ENCODE data around the gene PCYT1B.
"Not testable (repeated sequence)": the region's sequence is repeated elsewhere in the genome, so short reads cannot be mapped to it uniquely, and the experiment has no call there.

Gene PCYT1B

DNA sequence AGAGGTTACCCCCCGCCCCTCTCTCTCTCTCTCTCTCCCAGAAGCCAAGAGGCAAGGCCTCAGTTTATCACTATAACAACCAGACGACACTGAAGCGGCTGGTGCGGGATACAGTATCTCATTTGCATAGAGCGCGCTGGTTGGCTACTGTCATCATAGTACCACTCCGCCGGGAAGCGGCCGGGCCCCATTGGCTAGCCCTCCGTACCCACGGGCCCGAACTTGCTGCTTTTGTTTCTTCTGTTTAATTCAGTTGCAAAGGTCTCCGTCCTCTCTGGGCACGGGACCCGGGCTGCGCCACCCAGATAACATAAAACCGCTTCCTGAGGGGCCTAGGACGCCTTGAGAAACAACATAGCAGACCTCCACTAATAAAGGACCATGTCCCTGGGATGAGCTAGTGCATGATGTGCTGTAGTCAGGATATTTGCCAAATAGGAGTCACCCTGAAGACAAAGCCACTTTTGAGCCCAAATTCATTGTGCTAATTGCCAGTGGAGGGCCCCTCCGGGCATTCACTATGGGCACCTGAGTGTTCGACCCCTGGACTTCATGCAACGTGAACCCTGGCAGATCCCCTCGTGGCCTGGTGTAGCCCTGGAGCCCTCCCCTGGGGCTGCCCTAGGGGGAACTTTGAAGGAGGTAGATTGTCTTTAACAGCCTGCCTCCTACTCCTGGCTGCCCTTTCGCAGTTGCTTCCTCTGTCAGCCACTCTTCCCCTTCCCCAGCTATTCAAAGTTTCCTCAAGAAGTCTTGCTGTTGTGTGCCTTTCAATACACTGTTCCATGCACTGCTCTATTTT is at the start of gene PCYT1B:
Gene PCYT1B, minus strand, starts transcription at position 91 of the 802 bp plus-strand sequence. CDS start 242 bp downstream, outside the sequence.
- DNase-seq, result peak; percentile 88

DNA sequence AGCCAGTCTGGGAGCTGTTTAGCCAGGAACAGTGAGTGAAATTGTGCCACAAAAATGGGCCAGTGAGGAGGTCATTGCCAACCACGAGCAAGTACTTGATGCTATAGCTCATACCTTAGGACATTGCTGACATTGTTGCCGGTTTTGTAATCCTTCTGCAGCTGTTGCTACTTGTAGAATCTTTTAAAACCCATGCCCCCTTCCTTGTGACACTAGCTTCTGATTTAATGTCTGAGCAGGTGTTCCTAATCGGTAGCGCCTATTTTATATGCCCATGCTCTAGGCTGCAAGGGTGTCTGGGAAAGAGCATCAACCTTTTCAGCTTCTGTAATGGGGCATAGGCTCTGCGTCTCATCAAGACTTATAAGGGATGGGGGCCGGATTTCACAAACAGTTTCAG is 49.1 kb upstream of the PCYT1B start:
- DNase-seq, result no peak

DNA sequence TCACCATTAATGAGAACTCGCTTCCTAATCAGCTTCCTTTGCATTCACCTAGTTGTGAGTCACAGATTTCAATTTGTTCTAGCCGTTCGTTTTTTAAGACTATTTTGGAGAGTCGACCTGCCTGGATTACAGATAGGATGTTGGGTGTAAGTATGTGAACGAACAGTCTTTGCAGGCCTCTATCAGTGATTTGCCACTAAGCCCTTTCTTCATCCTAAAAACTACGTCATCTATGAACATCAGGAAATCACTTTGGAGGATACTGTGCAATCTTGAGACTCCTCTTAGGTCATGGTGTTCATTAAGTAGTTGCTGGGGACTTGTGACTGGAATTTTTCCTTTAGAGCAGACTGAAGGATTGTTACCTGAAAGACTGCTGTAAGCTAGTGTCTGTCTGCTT is 47.7 kb upstream of the PCYT1B start:
- no peak for DNase-seq

DNA sequence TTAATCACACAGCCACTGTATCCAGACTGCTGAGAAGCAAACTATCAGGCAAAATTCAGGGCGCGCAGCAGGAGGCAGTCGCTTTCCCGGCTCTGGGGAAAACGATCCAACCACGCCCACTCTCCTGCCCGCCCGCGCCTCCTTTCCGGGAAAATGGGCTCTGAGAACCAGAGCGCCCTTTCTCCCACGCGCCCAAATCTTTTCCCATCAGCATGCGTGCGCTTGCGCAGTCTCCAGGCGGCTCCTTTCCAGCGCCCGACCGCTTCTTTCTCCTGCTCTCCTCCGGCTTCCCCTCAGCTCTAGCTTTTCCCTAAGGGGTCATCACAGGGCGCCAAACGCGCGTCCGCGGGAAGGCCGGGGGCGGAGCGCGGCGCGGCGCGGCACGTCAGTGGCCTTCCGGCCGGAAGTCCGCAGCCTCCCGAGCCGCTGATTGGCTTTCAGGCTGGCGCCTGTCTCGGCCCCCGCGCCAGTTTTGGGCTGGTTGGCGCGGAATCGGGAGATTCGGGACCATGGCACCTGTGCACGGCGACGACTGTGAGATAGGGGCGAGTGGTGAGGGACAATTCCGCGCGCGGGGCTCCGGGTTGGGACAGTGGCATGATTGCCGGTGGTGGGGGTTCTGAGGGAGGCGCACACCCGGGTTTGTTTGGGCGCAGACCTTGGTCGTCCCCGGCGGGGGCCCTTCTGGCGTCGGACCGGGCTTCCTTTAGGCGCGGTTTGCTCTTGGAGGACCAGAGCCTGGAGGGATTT is 46.5 kb upstream of the PCYT1B start, which contains the start of gene POLA1:
Gene POLA1, plus strand, starts transcription at position 466 of the 750 bp plus-strand sequence. Its CDS starts 44 bp downstream, at position 510.
- DNase-seq, result peak; percentile 96

DNA sequence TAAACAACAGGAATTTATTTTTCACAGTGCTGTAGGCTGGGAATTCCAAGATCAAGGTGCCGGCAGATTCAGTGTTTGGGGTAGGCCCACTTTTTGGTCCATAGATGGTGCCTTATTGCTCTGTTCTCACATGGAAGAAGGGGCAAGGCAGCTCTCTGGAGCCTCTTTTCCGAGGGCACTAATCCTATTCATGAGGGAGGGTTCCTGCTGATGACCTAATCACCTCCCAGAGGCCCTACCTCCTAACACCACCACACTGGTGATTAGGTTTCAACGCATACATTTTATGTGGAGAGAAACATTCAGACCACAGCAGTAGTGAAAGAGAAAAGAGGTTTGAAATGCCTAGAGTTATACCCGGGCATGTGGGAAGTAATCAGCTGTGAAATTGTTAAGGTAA is 45.2 kb upstream of the PCYT1B start:
- no peak for DNase-seq

DNA sequence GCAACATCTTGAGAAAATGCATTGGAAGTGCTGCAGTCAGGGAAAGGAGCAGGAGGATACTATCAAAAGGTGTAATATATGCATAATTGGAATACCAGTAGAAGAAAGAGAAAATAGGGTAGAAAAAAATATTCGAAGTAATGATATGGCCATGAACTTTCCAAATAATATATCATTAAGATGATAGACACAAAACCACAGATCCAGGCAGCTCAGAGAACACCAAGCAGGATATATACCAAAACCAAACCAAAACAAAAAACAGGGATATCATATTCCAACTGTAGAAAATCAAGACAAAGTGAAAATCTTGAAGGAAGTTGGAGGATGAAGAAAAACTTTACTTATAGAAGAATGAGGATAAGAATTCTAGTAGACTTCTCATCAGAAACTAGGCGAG is 36.9 kb upstream of the PCYT1B start:
- DNase-seq, result no peak

DNA sequence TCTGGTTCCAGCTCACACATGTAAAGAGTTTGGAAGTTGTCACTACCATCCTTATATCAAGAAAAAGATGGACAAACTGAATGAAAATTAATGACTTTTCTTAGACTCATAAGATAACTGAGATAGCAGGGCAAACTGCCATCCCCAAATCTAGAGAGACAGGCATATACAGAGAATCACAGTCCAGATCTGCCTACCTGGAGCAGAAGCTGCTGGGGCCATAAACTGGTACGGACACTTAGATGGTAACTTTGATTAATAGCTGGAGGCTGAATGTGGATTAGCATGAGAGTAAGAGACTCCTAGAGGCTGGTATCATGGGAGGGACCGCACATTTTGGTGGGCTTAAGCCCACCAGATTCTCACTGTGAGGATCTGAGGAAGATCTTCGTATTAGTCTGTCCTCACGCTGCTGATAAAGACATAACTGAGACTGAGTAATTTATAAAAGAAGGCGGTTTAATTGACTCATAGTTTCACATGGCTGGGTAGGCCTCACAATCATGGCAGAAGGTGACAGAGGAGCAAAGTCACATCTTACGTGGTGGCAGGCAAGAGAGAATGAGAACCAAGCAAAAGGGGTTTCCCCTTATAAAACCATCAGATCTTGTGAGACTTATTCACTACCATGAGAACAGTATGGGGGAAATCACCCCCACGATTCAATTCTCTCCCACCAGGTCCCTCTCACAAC is 35.7 kb upstream of the PCYT1B start:
- no peak for DNase-seq

DNA sequence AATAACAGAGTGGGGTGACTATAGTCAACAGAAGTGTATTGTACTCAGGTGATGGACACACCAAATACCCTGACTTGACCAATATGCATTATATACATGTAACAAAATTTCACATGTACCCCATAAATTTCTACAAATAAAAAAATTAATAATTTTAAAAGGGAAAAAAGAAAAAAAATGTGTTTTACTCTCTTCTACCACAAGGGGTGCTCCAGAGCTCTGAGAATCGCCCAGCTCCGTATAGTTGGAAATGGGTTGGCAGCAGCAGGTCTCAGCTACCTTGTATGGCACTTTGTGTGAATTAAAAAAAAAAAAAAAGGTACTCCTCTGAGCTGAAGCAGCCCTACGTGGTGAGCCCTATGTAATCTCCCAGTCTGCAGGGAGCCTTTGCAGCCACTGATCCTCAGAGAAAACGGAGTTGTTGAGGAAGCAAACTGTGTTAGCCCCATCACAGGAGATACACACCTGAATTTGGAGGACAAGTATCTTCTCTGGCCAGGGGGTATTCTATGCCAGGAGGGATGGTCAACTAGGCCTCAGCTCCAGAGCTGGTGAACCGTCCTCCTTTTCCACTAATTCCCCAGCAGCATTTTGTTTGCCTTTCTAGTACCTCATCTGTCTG is 29.4 kb upstream of the PCYT1B start:
- DNase-seq, result no peak

DNA sequence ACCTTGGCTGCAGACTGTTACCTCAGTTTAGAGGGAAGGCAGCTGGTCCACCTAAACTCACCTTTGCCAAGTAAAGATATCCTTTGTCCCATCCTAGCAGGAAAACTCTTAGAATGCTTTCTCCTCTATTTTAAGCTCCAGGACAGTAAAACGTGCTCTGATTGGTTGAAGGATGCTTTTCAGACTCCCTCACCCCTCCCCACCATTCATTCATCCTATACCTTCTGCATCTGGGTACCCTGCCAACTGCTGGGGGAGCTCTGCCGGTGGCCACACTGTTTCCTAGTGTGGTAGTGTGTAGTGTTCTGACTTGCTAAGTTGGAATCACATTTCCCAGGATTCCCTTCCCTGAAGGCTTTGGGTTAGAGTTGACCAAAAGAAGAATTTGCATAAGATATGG is 26.3 kb upstream of the PCYT1B start:
- no peak for DNase-seq

DNA sequence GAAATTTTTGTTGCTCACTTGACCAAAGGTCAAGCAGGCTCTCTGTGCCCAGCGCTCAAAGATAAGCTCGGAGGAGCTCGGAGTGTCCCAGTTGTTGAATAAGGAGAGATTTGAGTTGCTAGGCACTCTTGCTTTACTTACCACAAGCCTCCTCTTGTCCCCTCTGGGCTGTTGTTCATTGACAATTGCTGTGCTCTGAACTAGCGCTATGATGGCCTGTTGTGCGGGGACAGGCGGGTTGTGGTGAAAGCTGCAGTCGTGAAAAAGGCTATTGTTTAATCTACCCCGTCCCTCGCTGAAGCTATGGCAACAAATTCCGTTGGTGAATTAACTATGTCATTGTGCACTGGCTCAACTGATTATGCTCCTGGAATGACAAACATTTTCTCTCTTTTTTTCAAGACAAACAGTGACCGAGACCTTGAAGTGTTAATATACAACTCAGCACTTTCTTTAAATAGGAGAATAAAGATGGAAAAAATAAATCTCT is 25.6 kb upstream of the PCYT1B start:
- no peak for DNase-seq

DNA sequence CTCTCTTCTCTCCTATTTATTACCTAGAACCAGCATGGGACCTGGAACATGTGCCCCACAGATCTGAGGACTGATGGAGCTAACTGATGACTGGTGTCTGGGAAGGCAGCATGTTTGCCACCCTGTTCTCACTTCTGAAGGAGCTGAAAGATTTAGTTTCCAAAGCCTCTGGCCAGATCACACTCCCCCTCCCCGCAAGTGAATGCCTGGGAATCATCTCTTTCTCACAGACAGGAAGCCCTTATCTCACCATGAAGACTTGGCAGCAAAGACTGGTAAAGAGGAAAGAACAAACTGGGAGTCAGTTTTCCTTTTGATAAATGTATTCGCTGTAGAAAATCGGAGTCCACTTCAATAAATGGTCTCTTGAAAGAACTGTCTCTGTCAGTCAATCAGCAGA is 21.0 kb upstream of the PCYT1B start:
- DNase-seq, result no peak

DNA sequence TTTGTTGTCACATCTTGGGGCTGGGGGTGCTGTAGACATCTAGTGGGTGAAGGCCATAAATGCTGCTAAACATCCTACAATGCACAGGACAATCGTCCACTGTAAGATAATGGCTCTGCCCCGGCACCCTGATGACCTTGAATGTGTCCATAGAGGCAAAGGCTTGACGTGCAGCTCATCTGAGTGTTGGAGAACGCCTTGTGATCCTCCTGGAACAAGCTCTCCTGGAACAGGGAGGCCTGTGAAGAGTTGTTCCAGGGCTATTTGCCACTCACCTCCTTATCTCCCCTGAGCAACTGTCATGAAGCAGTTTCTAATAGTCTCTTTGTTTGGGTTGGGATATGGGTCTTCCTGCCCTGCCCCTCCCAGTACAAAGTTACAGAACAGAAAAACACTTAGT is 15.2 kb upstream of the PCYT1B start:
- no peak for DNase-seq

DNA sequence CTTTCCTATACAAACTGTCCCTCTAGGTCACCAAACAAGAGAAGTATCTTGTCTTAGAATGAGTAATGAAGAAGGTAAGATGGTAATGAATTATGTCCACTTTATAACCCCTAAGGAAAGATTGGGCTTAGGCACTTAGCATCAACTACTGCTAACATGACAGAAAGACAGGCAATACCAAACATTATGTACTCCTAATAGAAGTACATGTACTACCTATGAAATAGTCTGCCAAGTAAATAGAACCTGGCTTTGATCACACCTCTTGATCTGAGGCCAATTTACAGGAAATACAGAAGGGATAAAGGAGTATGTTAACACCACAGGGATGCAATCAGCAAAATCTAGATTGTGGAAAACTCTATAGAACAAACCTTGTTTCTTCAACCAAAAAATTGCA is 14.1 kb upstream of the PCYT1B start:
- no peak for DNase-seq

DNA sequence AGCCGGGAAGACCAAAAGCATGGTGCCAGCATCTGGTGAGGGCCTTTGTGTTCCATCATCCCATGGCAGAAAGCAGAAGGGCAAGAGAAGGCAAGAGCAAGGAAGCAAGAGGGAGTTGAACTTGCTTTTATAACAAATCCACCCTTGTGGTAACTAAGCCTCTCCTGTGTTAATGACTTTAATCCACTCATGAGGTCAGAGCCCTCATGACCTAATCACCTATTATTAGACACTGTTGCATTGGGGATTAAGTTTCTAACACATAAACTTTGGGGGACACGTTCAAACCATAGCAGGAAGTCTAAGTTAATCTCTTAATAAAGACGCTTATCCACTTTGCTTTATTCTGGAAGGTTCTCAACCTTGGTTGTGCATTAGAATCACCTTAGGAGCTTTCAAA is 12.5 kb upstream of the PCYT1B start:
- no peak for DNase-seq

DNA sequence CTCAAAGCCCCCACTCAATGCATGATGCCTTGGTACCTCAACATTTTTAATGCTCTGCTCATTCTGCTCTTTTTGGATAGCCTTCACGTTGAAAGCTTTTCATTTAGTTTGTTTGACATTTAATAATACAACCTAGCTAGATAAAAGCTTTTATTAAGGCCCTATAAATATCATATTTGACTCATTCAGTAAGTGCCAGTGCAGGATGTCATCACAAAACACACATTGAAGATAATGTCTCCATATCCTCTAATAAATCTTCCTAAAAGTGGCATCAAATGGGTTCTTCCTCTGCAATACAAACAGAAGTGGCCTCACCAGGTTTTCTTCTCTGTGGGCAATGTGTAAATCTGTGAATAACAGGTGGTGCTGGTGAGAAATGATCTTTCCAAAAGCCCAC is 12.0 kb upstream of the PCYT1B start:
- DNase-seq, result no peak

DNA sequence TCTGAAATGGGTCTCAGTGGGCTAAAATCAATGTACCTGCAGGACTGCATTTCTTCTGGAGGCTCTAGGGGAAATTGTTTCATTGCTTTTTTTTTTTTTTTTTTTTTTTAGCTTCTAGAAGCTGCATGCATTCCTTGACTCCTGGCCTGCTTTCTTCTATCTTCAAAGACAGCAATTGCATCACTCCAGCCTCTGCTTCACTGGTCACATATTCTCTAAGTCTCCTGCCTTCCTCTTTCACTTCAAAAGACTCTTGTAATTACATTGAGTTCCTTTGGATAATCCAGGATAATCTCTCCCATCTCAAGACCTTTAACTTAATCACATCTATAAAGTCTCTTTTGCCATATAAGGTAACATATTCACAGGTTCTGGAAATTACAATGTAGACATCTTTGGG is 11.3 kb upstream of the PCYT1B start:
- DNase-seq, result no peak

DNA sequence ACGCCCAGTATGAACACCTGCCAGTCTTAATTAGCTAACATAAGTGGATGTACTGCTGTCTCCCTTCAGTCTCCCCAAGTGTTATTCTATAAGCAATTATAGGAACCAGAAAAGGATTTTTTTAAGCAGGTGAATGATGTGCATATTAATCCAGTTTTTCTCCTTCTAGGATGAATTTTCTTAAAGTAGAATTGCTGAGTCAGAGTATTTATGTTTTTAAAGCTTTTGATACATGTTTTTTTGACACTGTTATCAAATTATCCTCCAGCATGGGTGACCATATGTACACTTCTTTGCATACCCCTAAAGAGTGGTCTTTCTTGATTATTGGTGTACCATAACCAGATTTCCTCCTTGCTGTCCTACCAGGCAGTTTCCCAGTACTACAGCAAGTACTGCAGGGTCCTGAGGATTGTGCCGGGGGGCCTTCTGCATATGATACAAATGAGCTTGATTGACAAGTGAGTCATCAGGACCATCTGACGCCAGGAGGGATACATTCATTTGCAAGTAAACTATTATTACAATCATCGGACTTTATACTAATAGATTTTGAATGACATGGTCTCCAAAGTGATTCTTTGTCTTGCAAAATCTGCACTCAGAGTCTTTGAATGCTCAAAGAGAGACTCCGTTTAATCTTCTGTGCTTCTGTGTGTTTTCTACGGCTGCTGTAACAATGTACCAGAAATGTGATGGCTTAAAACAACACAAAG is 10.7 kb upstream of the PCYT1B start:
- no peak for DNase-seq

DNA sequence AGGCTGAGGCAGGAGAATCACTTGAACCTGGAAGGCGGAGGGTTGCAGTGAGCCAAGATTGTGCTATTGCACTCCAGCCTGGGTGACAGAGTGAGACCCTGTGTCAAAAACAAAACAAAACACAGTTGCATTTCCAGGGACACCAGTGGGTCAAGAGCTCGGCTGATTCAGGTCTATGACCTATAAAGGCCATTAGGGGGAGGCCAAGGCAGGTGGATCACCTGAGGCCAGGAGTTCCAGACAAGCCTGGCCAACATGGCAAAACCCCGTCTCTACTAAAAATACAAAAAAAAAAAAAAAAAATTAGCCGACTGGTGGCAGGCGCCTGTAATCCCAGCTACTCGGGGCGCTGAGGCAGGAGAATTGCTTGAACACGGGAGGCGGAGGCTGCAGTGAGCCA is 8.5 kb upstream of the PCYT1B start:
- not testable (repeated sequence) for DNase-seq

DNA sequence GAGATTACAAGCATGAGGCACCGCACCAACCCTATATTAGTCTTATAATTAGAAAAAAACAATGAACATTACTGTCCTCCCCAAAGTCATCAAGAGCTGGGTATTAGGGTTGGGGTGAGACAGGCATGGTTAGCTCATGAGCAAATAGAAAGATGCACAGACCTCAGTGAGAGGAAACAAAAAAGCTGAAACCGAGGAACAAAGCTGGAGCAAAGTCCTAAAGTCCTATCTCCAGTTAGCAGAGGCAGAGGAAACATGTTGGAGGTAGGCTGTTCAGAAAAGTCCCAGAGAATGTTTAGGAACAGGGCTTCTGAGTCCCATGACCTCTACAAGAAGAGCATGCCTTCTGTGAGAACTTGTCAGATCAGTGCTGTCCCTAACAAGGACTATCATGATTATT is 4.6 kb upstream of the PCYT1B start:
- DNase-seq, result no peak

DNA sequence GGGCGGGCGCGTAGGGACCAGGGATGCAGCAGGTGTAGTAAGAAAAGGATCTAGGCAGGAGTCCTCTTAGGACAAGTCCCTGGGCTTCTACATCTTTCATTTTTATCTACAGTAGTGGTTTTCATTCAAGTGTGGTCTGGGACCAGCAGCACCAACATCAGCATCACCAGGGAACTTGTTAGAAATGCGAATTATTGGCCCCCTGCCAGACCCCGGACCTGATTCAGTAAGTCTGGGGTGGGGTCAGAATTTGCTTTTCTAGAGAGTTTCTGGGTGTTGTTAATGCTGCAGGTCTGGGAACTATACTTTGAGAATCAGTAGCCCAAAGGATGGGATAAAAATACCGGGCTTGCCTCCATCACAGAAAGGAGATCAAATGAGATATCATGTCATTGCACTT is 1.3 kb upstream of the PCYT1B start:
- DNase-seq, result no peak

DNA sequence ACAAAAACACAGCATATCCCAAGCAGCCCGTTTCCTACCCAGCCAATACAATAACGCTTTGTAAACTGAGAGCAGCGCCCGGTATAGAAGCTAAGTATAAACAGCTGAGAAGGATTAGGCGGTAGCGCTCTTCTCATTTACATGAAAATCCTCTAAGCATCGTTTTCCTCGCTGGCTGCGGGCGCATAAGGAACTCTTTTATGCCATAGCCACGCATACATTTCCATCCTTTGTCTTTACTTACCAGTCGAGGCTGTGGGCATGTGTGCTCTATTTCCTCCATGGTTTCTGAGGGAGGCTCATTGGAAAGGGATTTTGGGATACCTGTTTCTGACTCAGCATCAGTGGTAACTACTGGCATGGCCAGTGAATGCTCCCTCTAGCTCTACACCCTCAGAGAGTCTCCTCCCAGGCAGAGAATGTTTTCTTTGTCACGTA is 383 bp downstream of the PCYT1B start:
- DNase-seq, result peak; percentile 48

DNA sequence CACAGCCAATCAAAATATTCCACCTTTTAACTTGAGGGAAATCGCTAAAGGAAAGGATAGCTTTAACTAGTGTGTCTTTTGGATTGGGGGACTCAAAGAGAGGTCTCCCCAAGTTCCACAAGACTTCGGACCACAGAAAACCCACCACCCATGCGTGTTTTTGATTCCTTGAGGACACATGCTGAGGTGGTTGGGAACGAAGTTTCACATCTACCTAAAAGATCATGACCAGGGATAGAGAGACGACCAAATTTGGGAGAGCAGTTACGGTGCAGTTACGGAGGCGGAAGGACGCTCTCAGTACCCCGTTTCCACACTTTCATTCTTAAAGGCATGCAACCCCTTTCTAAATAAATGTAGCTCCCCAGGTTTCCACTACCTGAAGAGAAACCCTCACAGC is 1.1 kb downstream of the PCYT1B start:
- DNase-seq, result no peak
